H54 (cell line): ENCODE measurements around the gene HOXD13.

Experiments
- DNase-seq: peaks from one replicate; pipeline ENCODE4 v3.0.0; 2011; ENCODE audit warnings: low spot score, mixed read lengths; ENCODE audit not compliant: insufficient read length
- FAIRE-seq: peaks from 3 replicates; lab custom pipeline; 2011; peaks lifted over from hg19 to GRCh38; lab: Jason Lieb, UNC
- POLR2A ChIP-seq: IDR thresholded peaks from 2 replicates; pipeline ENCODE4 v1.6.1; 2011; ENCODE audit warnings: low read depth, mild to moderate bottlenecking, low read length

The HOXD13 gene

DNA sequence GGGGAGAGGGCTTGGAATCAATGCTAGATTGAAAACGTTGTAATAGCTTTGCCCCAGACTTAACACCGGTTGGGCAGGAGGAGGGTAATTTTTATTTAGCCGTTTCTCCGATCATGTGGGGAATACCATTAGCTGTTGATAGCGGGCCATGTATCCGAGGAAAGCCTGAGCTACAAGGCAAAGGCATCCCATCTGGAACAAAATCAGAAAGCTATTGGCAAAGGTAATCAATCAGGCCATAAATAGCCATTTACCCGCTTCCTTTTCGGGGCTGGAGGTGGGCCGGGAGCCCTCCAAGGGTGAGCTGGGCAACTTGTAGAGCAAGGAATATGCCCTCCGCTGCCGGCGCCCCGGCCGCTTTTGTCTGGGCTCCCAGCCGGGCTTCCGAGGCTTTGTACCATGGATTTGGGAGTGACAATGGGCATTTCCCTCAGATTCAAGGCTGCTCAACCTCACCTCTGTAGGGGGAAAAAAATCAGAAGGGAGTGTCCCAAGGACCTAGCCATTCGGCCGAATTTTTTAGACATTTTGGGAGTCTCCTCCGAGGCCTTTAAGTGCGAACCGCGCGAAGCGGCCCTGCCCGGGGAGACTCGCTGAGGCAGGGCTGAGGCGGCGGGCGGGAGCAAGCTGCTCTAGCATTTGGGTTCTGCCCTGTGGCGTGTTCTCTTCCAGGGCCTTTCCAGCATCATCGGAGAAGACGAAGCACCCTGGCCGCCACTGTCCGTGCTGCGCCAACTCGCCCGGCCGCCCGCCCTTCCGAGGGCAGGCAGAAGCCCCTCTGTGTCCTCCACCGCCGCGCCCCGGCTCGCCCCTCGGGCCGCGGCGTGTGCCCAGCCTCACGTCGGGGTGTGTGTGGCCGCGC, 28.9 kb downstream of the HOXD13 start:
- FAIRE-seq (no peak), DNase-seq (no peak)
- no peak for TF ChIP-seq POLR2A

DNA sequence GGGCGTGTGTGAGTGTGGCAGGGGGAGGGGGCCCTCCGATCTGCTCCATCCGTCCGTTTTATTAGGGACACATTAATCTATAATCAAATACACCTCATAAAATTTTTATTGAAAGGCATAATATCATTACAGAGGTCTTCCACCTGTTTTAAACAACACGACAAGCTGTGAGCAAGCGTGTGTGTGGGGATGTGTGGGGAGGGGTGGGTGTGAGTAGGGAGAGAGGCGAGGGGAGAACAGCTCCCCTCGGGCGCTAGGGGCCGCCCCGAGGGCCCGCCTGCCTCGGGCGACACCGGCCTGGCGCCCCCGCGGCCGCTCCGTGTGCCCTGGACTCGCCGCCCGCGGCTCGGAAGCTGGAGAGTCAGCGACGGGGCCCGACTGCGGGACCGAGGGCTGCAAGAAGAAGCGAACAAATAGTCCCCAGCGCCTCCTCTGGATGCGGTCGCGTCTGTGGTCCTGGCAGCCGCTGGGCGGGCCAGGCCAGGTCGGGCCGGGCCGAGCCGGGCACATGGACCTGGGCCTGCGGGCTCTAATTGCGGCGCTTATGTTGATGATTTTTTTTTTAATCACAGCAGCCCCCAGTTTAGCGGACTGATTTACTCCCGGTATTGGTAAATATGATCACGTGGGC, 29.6 kb downstream of the HOXD13 start:
- no peak for FAIRE-seq

GRCh38 chr2:176122683-176123410, 30.3 kb downstream of the HOXD13 start, which contains the start of gene HOXD9:
Gene HOXD9, plus strand, starts transcription at chr2:176122719. Its CDS starts 50 bp downstream, at chr2:176122769.
- no peak for TF ChIP-seq POLR2A
- DNase-seq: no peak
- FAIRE-seq: no peak

More for the DNA sequence above, 29.6 kb downstream of the HOXD13 start:
- no peak for TF ChIP-seq POLR2A
- DNase-seq: no peak

- no peak for DNase-seq
- FAIRE-seq: no peak
- no peak for TF ChIP-seq POLR2A
Observed at GRCh38 chr2:176123411-176124109, 31.0 kb downstream of the HOXD13 start.

DNA sequence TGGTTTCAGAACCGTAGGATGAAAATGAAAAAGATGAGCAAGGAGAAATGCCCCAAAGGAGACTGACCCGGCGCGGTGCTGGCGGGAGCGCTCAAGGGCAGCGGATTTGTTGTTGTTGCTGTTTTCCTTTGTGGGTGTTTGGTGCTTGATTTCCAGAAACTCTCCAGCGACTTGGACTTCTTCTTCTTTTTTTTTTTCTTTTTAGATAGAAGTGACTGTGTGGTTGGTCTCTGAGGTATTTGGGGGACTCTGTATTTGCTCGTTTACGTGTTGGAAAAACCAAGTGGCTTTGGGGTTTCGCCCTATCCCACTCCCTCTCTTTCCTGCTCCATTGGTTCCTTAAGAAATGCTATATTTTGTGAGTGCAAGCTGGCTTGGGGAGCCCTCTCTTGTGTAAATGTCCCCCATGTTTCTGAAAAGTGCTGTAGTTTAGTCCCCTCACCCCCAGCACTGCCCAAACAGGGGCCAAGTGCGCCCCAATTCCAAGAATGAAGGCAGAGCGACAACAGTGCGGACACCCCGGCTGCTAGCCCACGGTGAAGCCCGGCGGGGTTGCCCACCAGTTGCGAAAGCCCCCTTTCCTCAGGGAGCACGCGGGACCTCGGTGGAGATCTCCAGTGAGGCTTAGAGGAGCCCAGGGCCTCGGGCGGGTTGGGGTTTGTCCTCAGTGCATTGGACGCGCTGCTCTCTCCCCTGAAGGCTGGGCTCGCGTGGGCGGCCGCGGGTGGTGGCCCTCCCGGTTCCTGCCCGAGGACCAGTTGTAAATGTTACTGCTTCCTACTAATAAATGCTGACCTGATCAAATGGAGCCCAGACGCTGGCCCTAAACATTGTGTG, 31.8 kb downstream of the HOXD13 start:
- DNase-seq: no peak
- no peak for FAIRE-seq
- no peak for TF ChIP-seq POLR2A

DNA sequence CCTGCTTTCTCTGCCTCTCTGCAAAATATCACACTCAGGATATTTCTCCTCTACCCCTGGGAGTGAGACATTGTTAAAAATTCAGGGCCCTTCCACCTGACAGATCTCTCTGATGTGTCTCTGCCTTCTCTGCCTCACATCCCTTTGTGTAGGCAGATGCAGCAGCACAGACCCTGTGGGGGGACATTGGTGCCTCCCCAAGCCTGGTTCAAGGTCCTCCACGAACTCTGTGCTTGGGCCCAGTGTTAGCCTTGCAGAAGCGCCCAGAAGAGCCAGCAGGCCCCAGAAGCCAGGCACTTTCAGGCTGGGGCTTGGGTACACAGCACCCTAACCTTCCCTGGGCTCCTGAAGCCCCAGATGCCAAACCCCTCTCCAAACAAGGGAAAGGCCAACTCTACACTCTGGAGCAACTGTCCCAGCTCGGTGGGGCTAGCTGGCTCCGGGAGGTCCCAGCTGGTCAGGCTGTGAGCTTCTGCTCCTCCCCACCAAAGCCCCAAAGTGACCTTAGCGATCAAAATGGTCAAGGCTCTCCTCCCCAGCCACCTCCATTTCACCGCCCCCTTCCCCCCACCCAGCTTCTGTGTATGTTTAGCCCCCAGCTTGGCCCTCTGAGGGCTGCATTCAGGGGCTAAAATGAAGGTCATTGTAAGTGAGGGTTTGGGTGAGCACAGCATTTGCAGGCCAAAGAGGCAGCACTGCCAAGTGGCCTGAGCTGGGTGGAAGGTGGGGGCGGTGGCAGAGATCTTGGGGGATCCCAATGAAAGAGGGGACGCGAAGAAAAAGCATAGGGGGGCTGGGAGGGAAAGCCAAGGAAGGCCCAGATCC, 32.6 kb downstream of the HOXD13 start:
- FAIRE-seq (no peak), DNase-seq (no peak)
- no peak for TF ChIP-seq POLR2A

DNA sequence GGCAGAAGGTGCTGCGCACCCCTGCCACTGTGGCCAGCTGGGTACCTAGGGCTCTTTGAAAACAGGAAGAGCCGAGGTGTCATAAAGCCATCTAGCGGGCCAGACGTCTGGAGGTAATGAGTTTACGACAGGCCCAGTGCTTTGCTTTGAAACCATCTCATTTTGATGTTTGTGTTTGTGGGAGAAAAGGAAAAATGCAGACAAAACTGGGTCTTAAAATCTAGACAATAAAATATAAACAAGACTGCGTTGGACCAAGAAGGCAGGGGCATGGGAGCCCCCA, 33.2 kb downstream of the HOXD13 start:
- TF ChIP-seq POLR2A: no peak
- DNase-seq (no peak), FAIRE-seq (no peak)

- DNase-seq (no peak), FAIRE-seq (peak; percentile 82)
- TF ChIP-seq POLR2A: no peak
Observed at GRCh38 chr2:176126929-176127773, 34.6 kb downstream of the HOXD13 start.

DNA sequence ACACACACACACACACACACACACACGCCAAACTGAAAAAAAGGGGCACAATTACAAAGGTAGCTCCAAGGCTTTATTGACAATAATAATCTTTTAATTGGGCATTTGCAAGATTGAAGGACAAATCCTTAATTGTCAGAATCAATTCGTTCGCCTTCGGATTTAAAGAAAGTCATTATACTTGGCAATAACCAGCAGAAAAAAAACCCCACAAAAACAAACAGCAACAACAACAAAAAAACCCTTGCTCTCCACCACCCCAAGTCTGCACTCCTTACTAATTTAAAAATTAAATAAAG, 35.2 kb downstream of the HOXD13 start:
- FAIRE-seq (no peak), DNase-seq (no peak)
- no peak for TF ChIP-seq POLR2A

GRCh38 chr2:176128172-176128981, 35.9 kb downstream of the HOXD13 start:
- FAIRE-seq (no peak), DNase-seq (no peak)
- no peak for TF ChIP-seq POLR2A
